Motor neuron (in vitro differentiated cells): ENCODE data around the gene SYT7. TPM values are rescaled to one million over a fixed set of nuclear protein-coding genes. Genes with fewer than 3 reads are reported as not detected.

Experiments
- ATAC-seq, 8 experiments: fragments of 200-7000 bp; cut with Tn5 transposase; replicated peaks in 6 of 8; 2 replicates each; pipeline ENCODE4 v1.8.0; 2021; ENCODE audit warnings: mild to moderate bottlenecking in 8 of 8, moderate library complexity in 8 of 8
- H3K27ac ChIP-seq, 2 donors: fragments of 250-450 bp; sonication (Bioruptor Pico); 2 replicates each; pipeline ENCODE4 v1.9.0; 2021; ENCODE audit warnings: antibody characterized with exemption in 2 of 2, mild to moderate bottlenecking in 2 of 2, moderate library complexity in 1 of 2
- H3K4me1 ChIP-seq, 2 donors: fragments of 250-450 bp; sonication (Bioruptor Pico); replicated peaks in 1 of 2; 2 replicates each; pipeline ENCODE4 v1.6.1; 2021; ENCODE audit warnings: antibody characterized with exemption in 2 of 2, mild to moderate bottlenecking in 2 of 2, moderate library complexity in 1 of 2
- H3K4me3 ChIP-seq, 5 donors: fragments of 250-450 bp; sonication (Bioruptor Pico); 2 replicates each; pipeline ENCODE4 v1.9.0; 2021; ENCODE audit warnings: antibody characterized with exemption in 5 of 5, mild to moderate bottlenecking in 5 of 5, moderate library complexity in 4 of 5
- WGBS, 10 experiments: fragments of 450-650 bp; shearing (Covaris generic); methylation state at CpG; one replicate each; pipeline ENCODE4 v1.0.0; 2022; 5-methylcytosine and 5-hydroxymethylcytosine counted together
- in situ Hi-C, 9 experiments: fragments of 400-800 bp; cut with MboI; loops; one replicate each; pipeline ENCODE4 v1.15.0; 2021; ENCODE audit warnings: low sequenced_read_pairs in 9 of 9, low pct_unique_long_range_greater_than_20kb in 2 of 9; ENCODE audit not compliant: unreplicated experiment in 9 of 9
- total RNA-seq, 8 experiments: library from RNA; unstranded; fragments of 300-600 nt; gene quantifications; 2 replicates each; pipeline versions ENCODE4 v1.2.3 to v1.2.4, GENCODE V29; 2022

Gene SYT7
- total RNA-seq, 8 experiments from 2014 or later: 0.27 to 13.6 (median 9.7) TPM

DNA sequence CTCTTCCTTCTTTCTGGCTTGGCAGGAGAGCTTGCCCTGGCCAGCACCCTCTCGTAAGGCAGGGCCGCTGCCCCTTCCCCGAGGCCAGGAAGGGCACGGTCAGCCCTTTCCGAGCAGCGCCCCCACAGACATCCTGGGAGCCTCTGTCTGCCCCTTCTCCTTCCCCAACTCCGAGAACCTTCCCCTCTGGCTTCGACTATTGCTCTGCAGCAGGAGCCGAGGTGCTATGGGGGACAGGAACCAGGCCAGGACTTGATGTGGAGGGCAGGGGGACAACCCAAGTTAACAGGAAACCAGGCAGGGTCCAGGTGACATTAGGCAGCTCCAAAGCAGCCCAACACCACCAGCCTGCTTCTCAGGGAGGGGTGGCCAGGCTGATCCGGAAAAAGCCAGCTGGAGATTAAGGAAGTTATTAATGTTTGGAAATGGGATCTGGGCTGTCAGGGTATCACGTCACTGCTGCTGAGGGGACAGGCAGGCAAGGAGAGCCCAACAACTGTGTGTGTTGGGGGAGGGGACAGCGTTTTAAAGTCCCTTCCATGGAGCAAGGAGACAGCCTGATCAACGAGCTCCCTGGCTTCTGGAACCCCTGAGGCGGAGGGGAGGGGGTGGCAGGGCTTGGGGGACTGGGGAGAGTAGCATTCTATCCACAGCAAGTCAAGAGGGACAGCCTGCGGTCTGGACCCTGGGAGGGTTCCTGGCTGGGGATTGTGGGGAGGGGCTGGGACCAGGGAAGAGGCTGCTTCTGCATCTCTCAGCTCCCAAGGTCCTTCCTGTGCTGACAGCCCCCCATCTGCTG, 27.3 kb downstream of the SYT7 start:
- Histone ChIP-seq H3K4me3 (no peak overlapping the region), H3K4me1 (peaks cover 33 to 42% of the 10 kb centered on the region in 2 donors), H3K27ac (peak overlapping the region; percentile 61 to 78)
- in situ Hi-C loops: no loop called here
- ATAC-seq: peak; percentile 4 to 64 (median 51)
- 5 to 63% (median 45%) methylated on average over 2 to 3 of the region's 15 CpGs; no CpG with 5 or more reads in 5 of the 10 experiments for WGBS, 10 experiments

DNA sequence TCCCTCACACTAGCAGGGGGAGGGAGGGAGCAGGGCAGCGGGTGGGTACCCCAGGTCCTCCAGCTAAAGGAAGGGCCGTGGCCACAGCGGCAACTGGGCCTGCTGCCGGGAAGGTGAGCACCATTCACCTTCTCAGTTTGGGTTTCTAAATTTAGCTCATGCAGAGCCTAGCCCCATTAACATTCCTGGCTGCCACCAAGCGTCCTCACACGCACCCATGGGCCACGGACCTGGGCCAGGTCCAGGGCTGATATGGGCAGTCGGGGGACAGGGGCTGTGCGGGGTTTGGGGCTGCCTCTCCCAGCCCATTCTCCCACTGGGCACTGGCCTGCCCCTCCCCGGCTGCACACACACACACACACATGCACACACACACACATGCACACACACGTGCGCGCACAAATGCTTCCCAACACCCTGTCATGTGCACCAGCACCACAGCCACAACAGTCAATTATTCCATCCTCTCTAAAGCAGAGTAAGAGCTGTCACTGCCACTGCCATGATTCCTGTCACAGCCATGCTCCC, 28.7 kb downstream of the SYT7 start:
- H3K27ac ChIP-seq: no peak overlapping the region
- WGBS, 10 experiments: 40 to 93% (median 76%) methylated on average over 1 to 4 of the region's 13 CpGs; no CpG with 5 or more reads in 6 of the 10 experiments
- ATAC-seq: no peak
- no peak overlapping the region for H3K4me3 ChIP-seq
- peaks cover 33 to 52% of the 10 kb centered on the region in 2 donors for H3K4me1 ChIP-seq
- in situ Hi-C loops: no loop called here

DNA sequence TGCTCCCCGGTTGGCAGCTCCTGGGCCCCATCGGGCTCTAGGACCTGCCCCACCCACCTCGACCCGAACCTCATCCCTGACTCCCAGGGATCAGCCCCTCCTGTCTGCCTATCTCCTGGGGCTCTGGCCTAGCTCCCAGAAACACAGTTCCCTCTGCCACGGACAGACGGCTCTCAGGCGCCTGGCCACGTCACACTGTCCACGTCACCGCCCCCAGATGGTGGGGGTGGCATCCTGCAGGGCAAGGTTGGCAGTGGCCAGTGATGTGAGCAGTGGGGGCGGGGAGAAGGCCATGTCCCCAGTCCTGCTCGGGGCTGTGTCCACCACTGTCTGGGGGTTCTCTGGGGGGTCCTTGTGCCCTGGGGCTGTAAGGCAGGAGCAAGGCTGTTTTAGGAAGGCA, 29.2 kb downstream of the SYT7 start:
- in situ Hi-C loops: no loop called here
- Histone ChIP-seq H3K4me1 (peaks cover 33 to 52% of the 10 kb centered on the region in 2 donors), H3K4me3 (no peak overlapping the region), H3K27ac (no peak overlapping the region)
- WGBS, 10 experiments: 40 to 67% methylated on average over 2 to 3 of the region's 12 CpGs; no CpG with 5 or more reads in 8 of the 10 experiments
- ATAC-seq: peak in 1 of 8 experiments; percentile 6

DNA sequence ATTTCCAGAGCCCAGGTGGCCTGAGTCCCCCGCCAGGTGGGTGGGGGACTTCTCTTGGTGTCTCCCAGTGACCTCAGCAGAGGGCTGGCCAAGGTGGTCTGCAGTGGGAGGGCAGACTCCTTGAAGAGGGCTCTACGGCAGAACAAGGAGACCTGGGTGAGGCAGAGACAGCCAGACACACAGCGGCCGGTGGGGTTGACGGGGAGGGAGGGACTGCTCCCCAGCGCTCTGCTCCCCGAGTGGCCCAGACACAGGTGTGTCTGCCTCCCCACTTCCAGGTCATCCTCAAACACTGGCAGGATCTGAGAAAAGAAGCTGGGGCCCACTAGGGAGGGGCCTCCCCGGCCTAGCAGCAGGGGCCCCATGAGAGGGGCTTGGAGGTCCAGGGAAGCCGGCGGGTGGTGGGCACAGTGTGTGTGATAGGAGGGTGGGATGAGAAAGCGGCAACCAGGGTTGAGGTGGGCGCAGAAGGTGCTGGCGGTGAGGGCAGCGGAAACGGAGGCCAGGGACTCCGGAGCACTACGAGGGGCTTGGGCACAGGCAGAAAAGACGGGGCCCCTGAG, 30.1 kb downstream of the SYT7 start:
- WGBS, 10 experiments: 33 to 100% methylated on average over 1 to 3 of the region's 18 CpGs; no CpG with 5 or more reads in 8 of the 10 experiments
- in situ Hi-C loops: no loop called here
- Histone ChIP-seq H3K27ac (no peak overlapping the region), H3K4me3 (no peak overlapping the region), H3K4me1 (peaks cover 31 to 46% of the 10 kb centered on the region in 2 donors)
- ATAC-seq: no peak

DNA sequence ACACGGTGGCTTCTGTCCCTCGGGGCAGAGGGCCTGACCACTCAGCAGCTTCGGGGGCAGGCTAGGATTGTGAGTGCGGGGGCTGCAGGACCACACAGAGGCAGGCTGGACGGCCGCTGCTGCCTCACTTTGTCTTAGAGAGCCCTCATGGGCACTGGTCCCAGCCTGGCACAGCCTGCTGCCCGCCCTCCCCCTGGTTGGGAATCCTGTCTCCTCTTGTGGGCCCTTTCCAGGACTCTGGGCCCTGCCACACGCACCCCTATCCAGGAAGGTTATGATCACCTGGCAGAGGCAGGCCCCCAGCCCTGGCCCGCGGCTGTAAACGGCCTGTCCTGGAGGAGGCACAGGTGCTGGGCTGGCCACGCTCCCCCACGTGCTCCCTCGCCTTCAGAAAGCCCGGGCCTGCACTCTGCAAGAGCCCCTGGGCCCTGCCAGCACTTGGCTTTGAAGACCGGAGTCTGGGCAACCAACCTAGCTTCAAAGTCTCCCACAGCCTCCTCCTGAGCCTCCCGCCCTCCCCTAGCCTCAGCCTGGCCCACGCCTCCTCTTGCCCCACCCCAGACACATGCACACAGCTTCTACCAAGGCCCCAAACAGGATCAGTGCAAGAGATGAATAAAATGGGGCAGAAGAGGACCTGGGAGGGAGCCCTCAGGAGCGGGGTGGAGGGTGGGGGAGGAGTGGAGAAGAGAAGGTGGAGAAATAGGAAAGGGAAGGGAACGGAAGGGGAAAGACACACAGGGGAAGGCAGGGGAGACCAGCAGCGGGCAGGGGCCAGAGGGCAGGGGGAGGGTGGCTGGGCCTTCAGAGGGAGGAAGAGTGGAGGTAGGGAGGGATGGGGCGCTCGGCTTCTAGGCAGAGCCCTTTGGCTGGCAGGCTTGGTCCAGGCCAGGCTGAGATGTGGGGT, 31.0 kb downstream of the SYT7 start:
- H3K27ac ChIP-seq: no peak overlapping the region
- in situ Hi-C loops: no loop called here
- ATAC-seq: peak in 3 of 8 experiments; percentile 5 to 41 (median 35)
- H3K4me1 ChIP-seq: peaks cover 28 to 43% of the 10 kb centered on the region in 2 donors
- 25 to 67% methylated on average over 1 to 4 of the region's 23 CpGs; no CpG with 5 or more reads in 8 of the 10 experiments for WGBS, 10 experiments
- no peak overlapping the region for H3K4me3 ChIP-seq

DNA sequence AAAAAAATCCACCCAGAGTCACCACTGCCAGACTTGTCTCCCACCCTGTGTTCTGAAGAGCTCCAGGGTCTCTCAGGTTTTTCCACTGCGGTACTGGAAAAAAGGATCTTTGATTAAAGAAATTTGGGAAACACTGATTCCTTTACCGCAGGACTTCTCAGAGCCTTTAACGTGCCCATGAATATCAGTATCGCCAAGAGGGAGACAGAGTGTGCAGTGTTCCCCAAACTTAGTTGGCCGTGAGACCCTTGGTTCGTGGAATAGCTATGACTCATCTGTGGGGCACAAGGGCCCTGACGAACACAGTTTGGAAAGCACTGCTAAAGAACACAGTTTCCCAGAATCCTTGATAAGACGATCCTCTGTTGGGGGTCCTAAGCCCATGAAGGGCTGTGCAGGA, 31.7 kb downstream of the SYT7 start:
- in situ Hi-C loops: no loop called here

DNA sequence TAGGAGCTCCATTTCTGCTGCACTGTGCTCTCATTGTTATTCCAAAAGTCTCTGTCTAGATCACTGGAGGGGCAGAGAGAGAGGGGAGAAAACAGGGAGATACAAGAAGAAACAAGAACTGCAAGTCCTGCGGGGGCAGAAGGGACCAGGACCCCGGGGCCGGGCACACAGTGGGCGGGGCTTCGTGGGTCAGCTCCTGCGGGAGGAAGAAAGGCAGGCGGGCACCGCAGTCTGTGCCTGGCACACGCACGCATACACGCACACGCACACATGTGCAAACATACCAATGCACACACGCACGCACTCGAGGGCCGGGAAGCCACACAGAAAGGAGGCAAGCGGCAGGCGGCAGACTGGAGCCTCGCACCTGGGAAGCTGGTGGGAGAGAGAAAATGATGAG, 33.6 kb downstream of the SYT7 start:
- Histone ChIP-seq H3K4me3 (no peak overlapping the region), H3K4me1 (peaks cover 2 to 26% of the 10 kb centered on the region in 2 donors), H3K27ac (no peak overlapping the region)
- in situ Hi-C loops: no loop called here
- ATAC-seq: no peak
- WGBS, 10 experiments: 16 to 100% (median 48%) methylated on average over 1 to 16 of the region's 19 CpGs; no CpG with 5 or more reads in 6 of the 10 experiments

More for the DNA sequence above, 31.7 kb downstream of the SYT7 start:
- Histone ChIP-seq H3K27ac (no peak overlapping the region), H3K4me1 (peaks cover 20 to 36% of the 10 kb centered on the region in 2 donors), H3K4me3 (no peak overlapping the region)
- no peak for ATAC-seq
- WGBS, 10 experiments: 56 to 100% (median 90%) methylated on average over 1 to 6 of the region's 8 CpGs; no CpG with 5 or more reads in 3 of the 10 experiments

DNA sequence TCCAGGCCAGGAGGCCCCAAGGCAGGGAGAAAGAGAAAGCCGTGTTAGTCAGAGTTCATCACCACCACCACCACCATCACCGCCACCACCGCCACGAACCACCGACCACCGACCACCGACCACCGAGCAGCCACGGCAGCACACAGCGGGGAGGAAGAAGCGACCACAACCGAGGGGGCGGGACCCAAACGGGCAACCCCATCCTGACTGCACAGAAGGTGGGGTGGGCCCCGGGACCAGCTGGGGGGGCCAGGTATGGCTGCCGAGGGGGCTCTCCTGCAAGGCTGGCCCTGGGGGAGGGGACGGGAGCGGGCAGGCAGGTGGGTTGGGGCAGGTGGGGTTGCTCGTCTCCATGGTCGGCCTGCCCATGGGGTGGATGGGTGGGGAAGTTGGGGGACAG, 34.2 kb downstream of the SYT7 start:
- no peak for ATAC-seq
- Histone ChIP-seq H3K4me1 (peaks cover 4 to 31% of the 10 kb centered on the region in 2 donors), H3K4me3 (no peak overlapping the region), H3K27ac (no peak overlapping the region)
- in situ Hi-C loops: no loop called here
- WGBS, 10 experiments: no CpG with 5 or more reads among the region's 20 CpGs

DNA sequence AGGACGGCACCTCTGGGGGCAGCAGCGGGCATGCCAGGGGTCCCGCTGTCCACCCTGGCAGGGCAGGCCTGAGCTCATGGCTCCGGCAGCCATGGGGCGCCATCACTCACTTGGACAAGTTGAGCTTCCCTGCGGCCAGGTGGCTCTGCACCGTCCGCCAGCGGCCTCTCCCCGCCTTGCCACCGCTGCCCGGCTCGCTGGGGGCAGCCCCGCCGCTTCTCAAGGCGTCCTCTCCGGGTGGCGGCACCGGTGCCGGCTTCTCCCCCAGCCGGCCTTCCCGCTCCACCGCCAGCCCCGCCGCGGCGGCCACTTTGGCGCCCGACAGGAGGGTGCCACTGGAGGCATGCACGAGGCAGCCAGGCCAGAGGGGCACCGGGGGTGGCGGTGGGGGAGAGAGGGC, 35.0 kb downstream of the SYT7 start:
- H3K4me3 ChIP-seq: no peak overlapping the region
- WGBS, 10 experiments: 80% methylated on average over 2 of the region's 32 CpGs; no CpG with 5 or more reads in 9 of the 10 experiments
- H3K27ac ChIP-seq: no peak overlapping the region
- peaks cover 6 to 33% of the 10 kb centered on the region in 2 donors for H3K4me1 ChIP-seq
- no peak for ATAC-seq
- in situ Hi-C loops: no loop called here

DNA sequence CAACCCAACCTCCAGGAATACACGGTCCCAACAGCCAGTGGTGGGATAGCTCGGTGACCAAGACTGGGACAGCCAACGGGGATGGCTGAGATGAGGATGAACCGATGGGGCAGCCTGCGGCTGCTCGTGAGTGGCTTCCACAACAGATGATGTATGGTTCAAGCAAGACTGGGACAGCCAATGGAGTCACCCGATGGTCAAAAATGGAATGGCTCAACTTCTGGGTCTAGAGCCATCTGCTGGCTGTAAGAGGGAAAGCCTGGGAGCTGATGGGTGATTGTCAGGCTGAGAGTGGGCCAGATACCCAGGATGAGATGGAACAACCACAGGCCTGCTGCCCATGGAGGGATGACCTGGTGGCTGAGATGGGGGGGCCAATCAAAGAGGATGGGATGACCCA, 35.5 kb downstream of the SYT7 start:
- no peak overlapping the region for H3K4me3 ChIP-seq
- no peak for ATAC-seq
- H3K4me1 ChIP-seq: peaks cover 6 to 34% of the 10 kb centered on the region in 2 donors
- WGBS, 10 experiments: 40 to 100% (median 92%) methylated on average over 1 to 6 of the region's 7 CpGs; no CpG with 5 or more reads in 3 of the 10 experiments
- no peak overlapping the region for H3K27ac ChIP-seq
- in situ Hi-C loops: no loop called here

DNA sequence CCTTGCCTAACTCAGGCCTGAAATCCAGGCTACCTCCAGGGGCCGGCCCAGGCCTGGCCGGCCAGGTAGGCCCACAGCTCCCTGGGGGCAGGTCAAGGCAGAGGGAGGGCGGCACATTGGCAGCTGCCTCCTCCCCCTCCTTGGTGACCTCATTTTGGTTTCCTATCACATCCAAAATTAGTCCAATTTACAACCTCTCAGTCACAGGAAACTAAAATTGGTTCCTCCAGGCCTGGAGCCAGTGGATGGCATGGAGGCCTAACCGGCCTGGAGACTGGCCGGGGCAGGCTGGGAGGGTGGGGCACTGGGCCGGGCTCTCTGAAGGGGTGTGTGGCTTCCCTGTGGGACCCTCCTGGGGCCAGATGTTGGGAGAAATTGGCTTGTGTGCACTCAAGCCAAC, 36.4 kb downstream of the SYT7 start:
- Histone ChIP-seq H3K27ac (no peak overlapping the region), H3K4me3 (no peak overlapping the region), H3K4me1 (peaks cover 6 to 33% of the 10 kb centered on the region in 2 donors)
- 100% methylated on average over 1 to 2 of the region's 6 CpGs; no CpG with 5 or more reads in 8 of the 10 experiments for WGBS, 10 experiments
- in situ Hi-C loops: no loop called here
- no peak for ATAC-seq

DNA sequence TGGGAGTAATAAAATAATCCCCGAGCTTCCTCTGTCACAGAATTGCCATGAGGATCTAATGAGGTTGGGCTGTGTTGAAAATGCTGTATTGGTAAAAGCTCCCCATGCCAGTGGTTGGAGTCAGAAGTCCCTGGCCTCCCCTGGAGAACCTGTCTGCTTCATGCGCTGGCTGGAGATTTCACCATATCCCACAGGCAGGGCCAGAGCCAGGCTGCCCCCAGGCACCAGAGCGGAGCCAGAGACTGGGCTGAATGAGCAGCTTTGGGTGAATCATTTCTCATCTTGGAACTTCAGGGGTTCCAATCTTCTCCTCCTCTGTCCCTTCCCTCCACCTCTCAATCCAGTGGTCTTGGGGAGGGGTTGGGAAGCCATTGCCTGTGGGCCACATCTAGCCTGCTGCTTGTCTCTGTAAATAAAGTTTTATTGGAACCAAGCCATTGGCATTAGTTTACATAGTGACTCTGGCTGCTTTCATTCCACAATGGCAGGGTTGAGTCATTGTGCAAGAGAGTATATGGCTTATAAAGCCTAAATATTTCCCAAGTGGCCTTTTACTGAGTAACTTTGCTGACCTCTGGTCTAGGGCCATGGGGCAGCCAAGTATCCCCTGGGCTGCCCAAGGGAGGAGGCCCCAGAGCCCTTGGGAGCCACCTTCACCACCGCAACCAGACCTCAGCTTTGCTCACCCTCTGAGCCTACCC, 37.1 kb downstream of the SYT7 start:
- peaks cover 6 to 33% of the 10 kb centered on the region in 2 donors for H3K4me1 ChIP-seq
- ATAC-seq: no peak
- in situ Hi-C loops: no loop called here
- H3K27ac ChIP-seq: no peak overlapping the region
- WGBS, 10 experiments: 50 to 100% (median 92%) methylated on average over 1 to 2 of the region's 4 CpGs; no CpG with 5 or more reads in 5 of the 10 experiments
- no peak overlapping the region for H3K4me3 ChIP-seq
